Activated CD4-positive, alpha-beta T cell treated with anti-CD3 and anti-CD28 coated beads, Interleukin-2, amount 10 ng/mL, durations not matched to agents 24 days and 14 days (primary cell): ENCODE measurements around the gene PLAC9. TPM values are rescaled to one million over a fixed set of nuclear protein-coding genes. Genes with fewer than 3 reads are reported as not detected.
A peak's percentile ranks its signal among the peaks of the same experiment; 100 is the strongest.

ENCODE experiments used
- DNase-seq: peaks from one replicate; pipeline ENCODE4 v3.0.0; 2022
- H3K27ac Mint-ChIP-seq: one replicate; pipeline ENCODE4 v1.8.0; 2022; ENCODE audit warnings: mild to moderate bottlenecking, mixed read lengths
- H3K27me3 Mint-ChIP-seq: one replicate; pipeline ENCODE4 v1.8.0; 2022; ENCODE audit warnings: mixed read lengths
- H3K36me3 Mint-ChIP-seq: one replicate; pipeline ENCODE4 v1.8.0; 2022; ENCODE audit warnings: low read depth, mild to moderate bottlenecking, mixed read lengths
- H3K4me1 Mint-ChIP-seq: one replicate; pipeline ENCODE4 v1.8.0; 2021; ENCODE audit warnings: mixed read lengths
- H3K4me3 Mint-ChIP-seq: one replicate; pipeline ENCODE4 v1.8.0; 2022; ENCODE audit warnings: mild to moderate bottlenecking, moderate library complexity, mixed read lengths
- H3K9me3 Mint-ChIP-seq: one replicate; pipeline ENCODE4 v1.8.0; 2021; ENCODE audit warnings: mixed read lengths
- intact Hi-C: fragments of 100-400 bp; cut with micrococcal nuclease; formaldehyde crosslinking; loops from one replicate; pipeline ENCODE4 v1.15.1; 2023
- total RNA-seq: library from RNA; stranded (reverse); gene quantifications from 2 replicates; pipeline ENCODE4 v1.2.3, GENCODE V29; 2022

The PLAC9 gene
- total RNA-seq, 1 donor from 2014 or later: not detected

DNA sequence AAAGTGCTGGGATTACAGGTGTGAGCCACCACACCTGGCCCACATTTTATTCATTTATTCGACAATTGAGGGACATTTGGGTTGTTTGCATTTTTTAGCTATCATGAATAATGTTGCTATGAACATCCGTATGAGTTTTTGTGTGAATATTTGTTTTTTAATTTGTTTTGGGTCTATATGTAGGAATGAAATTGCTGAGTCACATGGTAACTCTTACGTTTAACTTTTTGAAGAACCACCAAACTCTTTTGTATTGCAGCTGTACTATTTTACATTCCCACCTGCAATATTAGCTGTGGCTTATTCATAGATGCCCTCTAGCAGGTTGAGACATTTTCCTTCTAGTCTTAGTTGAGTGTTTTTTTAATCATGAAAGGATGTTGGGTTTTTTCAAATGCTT is 14.4 kb downstream of the PLAC9 start:
- intact Hi-C loops: no loop called here
- H3K27ac Mint-ChIP-seq: no peak overlapping the region
- H3K9me3 Mint-ChIP-seq: no peaks in the 10 kb centered on the region
- peaks cover 18% of the 10 kb centered on the region for H3K4me1 Mint-ChIP-seq
- H3K36me3 Mint-ChIP-seq: peaks cover 35% of the 10 kb centered on the region
- H3K27me3 Mint-ChIP-seq: no peaks in the 10 kb centered on the region
- DNase-seq: no peak
- no peak overlapping the region for H3K4me3 Mint-ChIP-seq

DNA sequence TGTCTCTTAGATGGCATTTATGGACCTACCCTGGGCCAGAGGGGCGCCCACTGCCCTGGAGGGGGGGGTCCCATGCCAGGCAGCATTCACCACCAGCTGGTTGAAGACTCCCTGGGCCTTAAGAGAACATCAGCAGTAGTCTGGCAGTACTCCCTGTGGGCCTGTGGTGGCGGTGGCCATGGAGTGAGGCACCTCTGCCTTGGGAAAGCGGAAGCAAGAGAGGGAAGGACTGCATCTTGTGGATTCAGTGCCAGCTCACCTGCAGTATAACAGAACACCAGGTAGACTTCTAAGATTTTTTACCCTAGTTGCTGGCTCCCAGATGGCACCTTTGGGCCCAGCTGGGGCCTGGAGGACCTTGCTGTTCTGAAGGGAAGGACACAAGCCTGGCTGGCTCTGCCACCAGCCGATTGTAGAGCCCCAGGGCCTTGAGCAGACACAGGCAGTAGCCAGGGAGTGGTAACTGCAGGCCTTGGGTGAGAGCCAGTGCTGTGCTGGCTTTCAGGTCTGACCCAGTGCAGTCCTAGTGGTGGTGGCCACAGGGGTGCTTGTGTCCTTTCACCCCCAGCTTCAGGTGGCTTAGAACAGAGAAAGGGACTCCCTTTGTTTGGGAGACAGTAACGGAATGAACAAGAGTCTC is 15.8 kb downstream of the PLAC9 start:
- no peak for DNase-seq
- Mint-ChIP-seq H3K4me3 (no peak overlapping the region), H3K27me3 (no peaks in the 10 kb centered on the region), H3K4me1 (peaks cover 20% of the 10 kb centered on the region), H3K36me3 (peaks cover 45% of the 10 kb centered on the region), H3K9me3 (no peaks in the 10 kb centered on the region), H3K27ac (no peak overlapping the region)
- intact Hi-C loops: no loop called here

DNA sequence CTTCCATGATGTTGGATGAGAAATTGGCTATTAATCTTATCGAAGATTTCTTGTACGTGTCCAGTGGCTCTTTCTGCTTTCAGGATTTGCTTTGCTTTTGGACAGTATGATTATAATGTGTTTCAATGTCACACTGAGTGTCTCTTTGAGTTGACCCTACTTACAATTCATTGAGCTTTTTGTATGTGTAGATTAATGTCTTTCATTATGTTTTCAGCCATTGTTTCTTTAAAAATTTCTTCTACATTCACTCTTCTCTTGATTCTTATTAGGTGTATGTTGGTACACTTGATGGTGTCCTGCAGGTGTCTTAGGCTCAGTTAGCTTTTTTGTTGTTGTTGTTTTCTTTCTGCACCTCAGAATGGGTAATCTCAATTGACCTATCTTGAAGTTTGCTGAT is 16.6 kb downstream of the PLAC9 start:
- no peak overlapping the region for H3K4me3 Mint-ChIP-seq
- peaks cover 50% of the 10 kb centered on the region for H3K36me3 Mint-ChIP-seq
- no peaks in the 10 kb centered on the region for H3K27me3 Mint-ChIP-seq
- H3K4me1 Mint-ChIP-seq: peaks cover 16% of the 10 kb centered on the region
- peak overlapping the region; percentile 59 for H3K27ac Mint-ChIP-seq
- H3K9me3 Mint-ChIP-seq: no peaks in the 10 kb centered on the region
- DNase-seq: no peak
- intact Hi-C loops: no loop called here

DNA sequence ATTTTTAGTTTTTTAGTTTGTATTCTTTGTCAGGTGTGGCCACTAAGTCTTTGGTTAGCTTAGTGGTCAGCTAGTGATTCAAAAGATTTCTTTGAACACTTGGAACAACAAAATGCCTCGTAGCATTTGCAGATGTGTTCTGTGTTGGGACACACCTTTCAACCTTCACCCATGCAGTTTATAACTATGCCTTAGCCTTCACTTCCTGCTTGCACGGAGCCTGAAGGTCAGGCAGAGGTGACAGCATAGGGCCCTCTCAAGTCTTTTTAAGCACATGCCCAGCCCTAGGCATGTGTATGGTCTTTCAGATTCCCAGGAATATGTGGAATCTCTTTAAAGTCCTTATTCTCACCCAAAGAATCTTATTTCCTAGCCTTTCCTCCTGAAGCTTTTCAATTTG is 17.6 kb downstream of the PLAC9 start:
- intact Hi-C loops: no loop called here

DNA sequence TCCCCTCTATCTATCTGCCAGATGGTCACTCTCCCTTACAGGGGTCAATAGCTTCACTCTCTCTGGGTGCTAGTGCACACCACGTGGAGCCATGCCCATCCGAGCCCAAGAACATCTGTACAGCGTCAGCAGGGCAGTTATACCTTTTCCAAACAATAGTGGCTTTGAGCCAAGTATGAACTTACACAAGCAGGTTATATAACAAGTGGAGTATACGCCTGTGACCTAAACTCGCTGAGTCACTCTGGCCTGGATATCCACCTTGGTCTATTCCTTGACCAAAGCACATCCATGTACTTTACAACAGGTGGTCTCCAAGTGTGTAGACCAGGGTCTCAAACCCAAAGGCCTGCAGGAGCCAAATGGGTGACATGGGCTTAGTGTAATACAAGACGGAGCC is 20.3 kb downstream of the PLAC9 start:
- intact Hi-C loops: no loop called here
- peak overlapping the region; percentile 45 for H3K27ac Mint-ChIP-seq
- no peak overlapping the region for H3K4me3 Mint-ChIP-seq
- H3K27me3 Mint-ChIP-seq: no peaks in the 10 kb centered on the region
- DNase-seq: no peak
- H3K4me1 Mint-ChIP-seq: peaks cover 11% of the 10 kb centered on the region
- peaks cover 78% of the 10 kb centered on the region for H3K36me3 Mint-ChIP-seq
- H3K9me3 Mint-ChIP-seq: no peaks in the 10 kb centered on the region

More for the DNA sequence above, 17.6 kb downstream of the PLAC9 start:
- Mint-ChIP-seq H3K4me1 (peaks cover 10% of the 10 kb centered on the region), H3K27ac (peak overlapping the region; percentile 6), H3K9me3 (no peaks in the 10 kb centered on the region), H3K4me3 (no peak overlapping the region), H3K27me3 (no peaks in the 10 kb centered on the region), H3K36me3 (peaks cover 57% of the 10 kb centered on the region)
- no peak for DNase-seq

DNA sequence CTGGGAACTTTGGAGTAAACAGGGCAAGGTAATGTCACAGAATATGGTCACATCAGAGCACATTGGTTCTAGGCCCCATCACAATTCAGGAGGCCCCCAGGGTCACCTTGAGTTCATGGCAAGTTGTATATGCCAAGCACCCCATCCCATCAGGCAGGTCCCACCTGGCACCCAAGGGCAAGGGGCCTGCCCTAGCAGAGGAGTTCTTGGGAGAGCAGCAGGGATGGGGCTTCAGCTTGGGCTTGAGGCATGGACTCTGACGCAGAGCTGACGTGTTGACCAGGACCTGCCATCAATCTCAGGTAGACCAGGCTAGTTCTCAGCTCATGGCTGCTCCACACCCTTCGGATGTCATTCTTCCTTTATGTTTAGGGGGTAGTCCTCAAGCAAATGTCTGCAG is 20.9 kb downstream of the PLAC9 start:
- Mint-ChIP-seq H3K27me3 (no peaks in the 10 kb centered on the region), H3K9me3 (no peaks in the 10 kb centered on the region), H3K4me1 (peaks cover 15% of the 10 kb centered on the region), H3K36me3 (peaks cover 82% of the 10 kb centered on the region), H3K4me3 (no peak overlapping the region), H3K27ac (no peak overlapping the region)
- intact Hi-C loops: no loop called here
- no peak for DNase-seq

DNA sequence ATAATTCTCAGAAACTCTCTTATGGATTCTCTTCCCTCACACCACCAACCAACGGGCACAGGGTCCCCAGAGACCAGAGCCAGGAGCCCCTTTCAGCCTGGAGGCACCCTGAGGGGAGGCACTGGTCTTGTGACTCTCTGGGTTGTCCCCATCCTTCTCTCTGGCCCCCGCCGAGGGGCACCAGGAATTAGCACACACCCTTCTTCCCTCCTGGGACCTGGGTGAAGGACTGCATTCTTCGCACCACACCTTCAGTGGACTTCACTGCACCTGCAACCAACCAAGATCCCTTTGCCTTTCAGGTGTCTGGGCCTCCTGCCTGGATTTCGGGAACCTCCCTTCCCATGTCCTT is 22.1 kb downstream of the PLAC9 start:
- Mint-ChIP-seq H3K4me1 (peaks cover 26% of the 10 kb centered on the region), H3K27me3 (no peaks in the 10 kb centered on the region), H3K36me3 (peaks cover 82% of the 10 kb centered on the region), H3K9me3 (no peaks in the 10 kb centered on the region), H3K27ac (no peak overlapping the region), H3K4me3 (no peak overlapping the region)
- DNase-seq: no peak
- intact Hi-C loops: no loop called here

DNA sequence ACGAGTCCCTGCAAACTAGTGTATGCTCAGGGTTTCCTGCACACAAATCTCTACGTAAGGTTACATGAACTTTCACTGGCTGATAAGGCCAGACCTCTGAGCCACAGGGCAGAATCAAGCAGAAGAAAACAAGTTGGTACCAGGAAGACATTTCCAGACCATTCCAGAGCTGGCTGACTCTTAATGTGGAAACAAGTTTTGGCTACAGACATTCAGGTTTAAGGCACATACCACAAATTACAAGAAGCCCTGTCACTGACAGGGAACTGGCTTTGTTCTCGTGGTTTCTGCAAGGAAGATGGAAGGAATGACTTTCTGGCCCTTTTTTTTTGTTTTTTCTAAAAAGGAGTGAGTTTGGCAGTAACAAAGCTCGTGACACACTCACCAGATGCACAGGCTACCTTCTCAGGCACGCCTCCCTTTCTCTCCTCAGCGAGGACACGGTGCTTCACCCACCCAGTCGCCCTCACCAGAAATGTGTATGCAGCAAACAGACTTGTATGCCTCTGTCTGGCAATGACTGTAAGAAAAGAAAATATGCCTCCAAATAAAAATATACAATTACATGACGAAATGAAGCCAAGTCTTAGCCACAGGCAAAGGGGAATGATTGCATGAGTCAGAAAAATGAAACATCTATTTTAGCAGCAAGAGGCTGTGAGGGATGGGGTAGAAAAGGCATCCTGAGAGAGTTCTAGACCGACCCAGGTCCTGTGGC is 22.6 kb downstream of the PLAC9 start:
- Mint-ChIP-seq H3K27ac (no peak overlapping the region), H3K4me3 (no peak overlapping the region), H3K4me1 (peaks cover 28% of the 10 kb centered on the region), H3K36me3 (peaks cover 84% of the 10 kb centered on the region), H3K9me3 (no peaks in the 10 kb centered on the region), H3K27me3 (no peaks in the 10 kb centered on the region)
- intact Hi-C loops: no loop called here
- no peak for DNase-seq

DNA sequence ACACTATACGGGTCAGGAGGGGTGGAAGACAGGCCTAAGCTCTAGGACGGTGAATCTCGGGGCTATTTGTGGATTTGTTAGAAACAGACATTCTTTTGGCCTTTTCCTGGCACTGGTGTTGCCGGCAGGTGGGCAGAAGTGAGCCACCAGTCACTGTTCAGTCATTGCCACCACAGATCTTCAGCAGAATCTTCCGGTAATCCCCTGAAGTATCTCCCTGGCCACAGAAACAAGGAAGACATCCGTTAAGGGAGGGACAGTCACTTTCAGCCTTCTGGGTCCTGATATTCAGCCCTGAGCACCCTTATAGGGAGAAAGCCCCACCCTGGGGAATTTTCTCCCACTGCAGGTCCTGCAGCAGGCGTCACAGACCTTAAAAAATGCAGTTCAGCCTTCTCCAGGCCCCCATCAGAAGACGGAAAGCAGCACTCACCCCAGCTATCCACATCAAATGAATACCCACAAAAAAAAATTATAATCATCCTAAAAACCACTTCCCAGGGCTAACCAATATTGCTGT is 23.2 kb downstream of the PLAC9 start:
- H3K27ac Mint-ChIP-seq: no peak overlapping the region
- H3K36me3 Mint-ChIP-seq: peaks cover 82% of the 10 kb centered on the region
- intact Hi-C loops: no loop called here
- H3K9me3 Mint-ChIP-seq: no peaks in the 10 kb centered on the region
- no peak overlapping the region for H3K4me3 Mint-ChIP-seq
- no peak for DNase-seq
- peaks cover 29% of the 10 kb centered on the region for H3K4me1 Mint-ChIP-seq
- no peaks in the 10 kb centered on the region for H3K27me3 Mint-ChIP-seq

DNA sequence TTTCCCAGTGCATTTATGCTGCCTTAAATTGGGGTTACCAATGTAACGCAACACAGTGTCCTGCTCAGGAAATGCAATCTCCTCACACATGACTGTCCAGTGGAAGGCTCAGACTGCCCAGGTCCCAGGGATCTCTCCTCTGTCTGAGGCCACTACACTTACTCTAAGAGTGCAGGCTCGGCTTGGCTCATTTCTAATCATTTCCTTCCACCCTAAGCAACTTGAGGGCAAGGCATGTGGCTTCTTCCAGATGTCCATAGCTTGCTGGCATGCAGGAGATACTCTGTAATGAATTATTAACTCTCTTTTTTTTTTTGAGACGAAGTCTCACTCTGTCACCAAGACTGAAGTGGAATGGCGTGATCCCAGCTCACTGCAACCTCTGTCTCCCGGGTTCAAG is 23.7 kb downstream of the PLAC9 start:
- Mint-ChIP-seq H3K36me3 (peaks cover 81% of the 10 kb centered on the region), H3K27me3 (no peaks in the 10 kb centered on the region), H3K4me1 (peaks cover 32% of the 10 kb centered on the region), H3K4me3 (no peak overlapping the region), H3K27ac (peak overlapping the region; percentile 32), H3K9me3 (no peaks in the 10 kb centered on the region)
- DNase-seq: no peak
- intact Hi-C loops: no loop called here

DNA sequence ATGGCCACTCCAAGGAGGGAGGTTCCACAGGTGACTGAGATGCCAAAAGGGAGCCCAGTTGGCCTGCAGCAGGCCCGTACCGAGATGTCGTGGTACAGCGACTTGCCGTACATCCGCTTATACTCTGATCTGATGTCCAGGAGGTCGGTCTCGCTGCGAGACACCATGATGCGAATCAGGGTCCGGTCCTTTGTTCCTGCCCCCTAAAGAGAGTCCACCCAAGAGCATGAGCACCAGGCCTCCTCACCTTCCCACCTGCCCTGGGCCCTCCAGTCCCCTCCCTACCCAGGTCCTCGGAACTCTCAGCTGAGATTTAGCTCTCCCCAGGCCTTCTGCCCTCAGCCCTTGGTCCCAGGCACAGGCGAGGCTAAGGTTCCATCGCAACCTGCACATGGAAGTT is 25.0 kb downstream of the PLAC9 start:
- Mint-ChIP-seq H3K4me3 (no peak overlapping the region), H3K27ac (no peak overlapping the region), H3K9me3 (no peaks in the 10 kb centered on the region), H3K27me3 (no peaks in the 10 kb centered on the region), H3K36me3 (peaks cover 82% of the 10 kb centered on the region), H3K4me1 (peaks cover 34% of the 10 kb centered on the region)
- no peak for DNase-seq
- intact Hi-C loops: no loop called here

DNA sequence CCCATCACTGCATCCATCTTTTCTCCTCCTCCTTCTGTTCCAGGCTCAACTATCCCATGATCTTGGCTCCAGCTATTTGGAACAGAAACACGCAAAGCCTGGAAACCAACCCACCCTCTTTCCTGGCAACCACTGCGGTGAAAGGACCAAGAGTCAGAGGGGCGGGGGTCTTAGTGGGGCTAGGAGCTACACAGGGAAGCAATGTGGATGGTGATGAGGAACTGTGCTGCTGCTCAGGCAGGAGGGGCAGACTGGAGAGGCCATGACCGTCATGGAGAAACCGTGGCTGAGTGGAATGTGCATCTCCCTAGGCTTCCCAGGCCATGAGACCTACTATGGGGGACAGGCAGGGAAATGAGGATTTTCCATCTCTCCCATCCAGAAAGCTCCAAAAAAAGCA is 25.6 kb downstream of the PLAC9 start:
- intact Hi-C loops: no loop called here

DNA sequence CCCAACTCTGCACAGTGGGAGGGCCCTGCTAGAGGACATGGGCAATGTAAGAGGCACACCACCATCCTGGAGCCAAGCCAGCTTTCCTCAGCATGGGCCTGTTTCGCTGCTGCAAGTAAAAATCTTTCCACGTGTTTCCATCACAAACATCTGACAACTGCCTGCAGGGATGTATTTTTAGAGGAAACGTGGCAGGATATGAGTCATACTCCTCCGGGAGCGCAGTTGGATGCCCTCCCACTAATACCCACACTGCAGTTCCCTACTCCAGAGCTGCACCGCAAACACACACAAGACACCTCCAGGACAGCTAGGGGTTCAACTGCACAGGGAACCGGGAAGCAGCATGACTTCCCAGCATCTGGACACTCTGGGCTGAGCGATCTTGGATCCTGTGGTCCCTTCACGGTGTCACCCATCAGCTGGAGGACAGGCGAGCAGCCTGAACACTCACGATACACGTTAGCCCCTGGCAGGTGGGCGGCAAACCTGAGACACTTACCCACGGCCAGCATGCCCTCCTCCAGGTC is 26.1 kb downstream of the PLAC9 start:
- no peaks in the 10 kb centered on the region for H3K9me3 Mint-ChIP-seq
- H3K36me3 Mint-ChIP-seq: peaks cover 84% of the 10 kb centered on the region
- intact Hi-C loops: no loop called here
- H3K27me3 Mint-ChIP-seq: no peaks in the 10 kb centered on the region
- peaks cover 32% of the 10 kb centered on the region for H3K4me1 Mint-ChIP-seq
- H3K27ac Mint-ChIP-seq: peak overlapping the region; percentile 61
- no peak for DNase-seq
- H3K4me3 Mint-ChIP-seq: no peak overlapping the region

More for the DNA sequence above, 25.6 kb downstream of the PLAC9 start:
- Mint-ChIP-seq H3K27me3 (no peaks in the 10 kb centered on the region), H3K4me1 (peaks cover 32% of the 10 kb centered on the region), H3K27ac (peak overlapping the region; percentile 61), H3K36me3 (peaks cover 83% of the 10 kb centered on the region), H3K4me3 (no peak overlapping the region), H3K9me3 (no peaks in the 10 kb centered on the region)
- DNase-seq: no peak

DNA sequence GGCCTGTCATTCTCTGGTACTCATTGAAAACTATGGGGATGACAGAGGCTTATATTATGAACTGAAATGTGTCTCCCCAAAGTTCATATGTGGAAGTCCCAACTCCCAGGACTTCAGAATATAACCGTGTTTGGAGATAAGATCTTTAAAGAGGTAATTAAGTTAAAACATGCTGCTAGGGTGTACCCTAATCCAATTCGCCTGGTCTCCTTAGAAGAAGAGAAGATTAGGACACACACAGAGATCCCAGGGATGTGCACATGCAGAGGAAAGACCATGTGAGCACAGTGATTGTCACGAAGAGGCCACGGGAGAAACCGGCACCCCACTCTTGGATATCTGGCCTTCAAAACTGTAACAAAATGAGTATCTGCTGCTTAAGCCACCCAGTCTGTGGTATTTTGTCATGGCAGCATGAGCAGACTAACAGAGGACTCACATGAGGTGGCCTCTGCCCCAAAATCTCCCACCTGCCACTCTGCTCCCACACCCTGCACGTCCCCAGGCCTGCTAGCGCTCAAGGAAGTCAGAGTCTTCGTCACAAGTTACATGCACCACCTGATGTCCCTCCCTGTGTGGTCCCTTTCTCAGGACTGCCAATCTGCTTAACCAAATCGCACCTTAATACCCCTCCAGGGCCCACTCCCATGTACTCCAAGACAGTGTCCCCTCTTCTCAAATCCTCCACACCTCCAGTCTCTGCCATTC is 26.8 kb downstream of the PLAC9 start:
- H3K36me3 Mint-ChIP-seq: peaks cover 86% of the 10 kb centered on the region
- H3K4me3 Mint-ChIP-seq: no peak overlapping the region
- no peaks in the 10 kb centered on the region for H3K9me3 Mint-ChIP-seq
- no peak for DNase-seq
- H3K4me1 Mint-ChIP-seq: peaks cover 32% of the 10 kb centered on the region
- H3K27ac Mint-ChIP-seq: peak overlapping the region; percentile 61
- intact Hi-C loops: no loop called here
- H3K27me3 Mint-ChIP-seq: no peaks in the 10 kb centered on the region
